Measurements from ENCODE around the gene OR52B6.
"Not testable (repeated sequence)": the region's sequence is repeated elsewhere in the genome, so short reads cannot be mapped to it uniquely, and the experiment has no call there.

Gene OR52B6

DNA sequence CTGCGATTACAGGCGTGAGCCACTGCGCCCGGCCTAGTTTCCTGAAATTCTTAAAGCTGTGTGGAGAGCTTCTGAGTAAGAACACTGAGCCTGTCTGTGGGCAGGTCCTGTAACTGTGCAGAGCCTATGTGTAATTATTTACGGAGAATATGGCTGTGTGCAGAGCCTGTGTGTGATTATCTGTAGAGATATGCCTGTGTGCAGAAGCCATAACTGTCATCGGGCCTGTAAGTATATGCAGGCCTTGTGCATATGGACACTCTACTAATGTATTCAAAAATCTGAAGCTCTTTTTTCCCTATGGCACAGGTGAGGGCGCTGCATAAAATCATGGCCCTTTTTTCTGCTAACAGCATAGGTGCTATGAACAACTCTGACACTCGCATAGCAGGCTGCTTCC is at the start of gene OR52B6:
Gene OR52B6 (plus strand): TSS at position 301 of the 400 bp plus-strand sequence. CDS start 0 bp downstream, at position 301.
- DNase-seq = no peak

DNA sequence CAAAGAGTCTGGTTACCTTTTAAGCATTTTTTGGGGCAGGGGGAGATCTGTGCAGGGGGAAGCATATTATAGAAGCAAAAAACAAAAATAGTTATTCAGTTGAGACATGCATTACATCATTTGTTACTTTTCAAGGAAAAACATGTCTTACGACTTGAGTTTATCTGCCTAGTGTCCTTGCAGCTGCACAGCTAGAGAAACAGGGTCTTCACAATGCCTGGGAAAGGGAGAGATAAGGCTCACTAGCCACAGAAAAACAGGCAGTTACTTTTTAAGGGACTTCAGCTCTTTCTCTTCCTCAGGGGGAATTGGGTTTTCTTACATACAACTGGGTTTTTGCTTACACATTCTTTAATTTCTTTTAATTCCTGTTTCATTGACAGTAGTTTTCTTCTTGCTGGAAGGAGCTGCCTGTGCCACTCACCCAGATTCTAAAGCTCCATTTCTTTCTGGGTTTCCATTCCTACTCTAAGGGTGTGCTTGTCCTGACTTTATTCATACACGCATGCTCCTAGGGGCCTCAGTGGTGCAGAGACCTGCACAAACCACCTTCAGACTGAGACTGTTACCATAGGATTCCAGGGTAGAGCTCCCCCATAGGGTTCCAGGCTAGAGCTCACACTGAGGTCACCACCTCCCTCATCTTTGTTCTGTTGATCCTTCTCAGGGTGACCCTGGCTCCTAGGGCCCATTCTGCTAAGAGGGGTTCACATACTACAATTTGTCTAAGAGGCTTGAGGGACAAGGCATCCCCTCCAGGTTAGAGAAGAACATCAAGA is 49.4 kb upstream of the OR52B6 start:
- no peak for DNase-seq

DNA sequence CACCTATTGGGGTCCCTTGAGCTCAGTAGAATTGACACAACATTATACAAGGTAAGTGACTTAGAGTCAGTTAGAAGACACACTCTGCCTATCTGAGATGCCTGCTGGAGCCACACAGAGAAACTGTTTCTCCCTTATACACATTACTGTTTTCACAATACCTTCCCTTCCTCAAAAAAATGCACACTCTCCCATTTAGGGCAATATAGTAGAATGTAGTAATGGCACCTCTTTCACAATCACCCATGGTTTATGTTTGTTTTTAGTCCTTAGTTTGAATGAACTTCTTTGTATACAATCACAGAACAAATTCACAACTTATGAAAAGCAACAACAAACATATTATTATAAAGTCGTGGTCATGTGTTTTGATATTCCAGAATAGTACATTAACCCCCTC is 46.6 kb upstream of the OR52B6 start:
- DNase-seq = no peak

- no peak for DNase-seq
Measured at GRCh38 chr11:5536482-5536881, 44.2 kb upstream of the OR52B6 start.

DNA sequence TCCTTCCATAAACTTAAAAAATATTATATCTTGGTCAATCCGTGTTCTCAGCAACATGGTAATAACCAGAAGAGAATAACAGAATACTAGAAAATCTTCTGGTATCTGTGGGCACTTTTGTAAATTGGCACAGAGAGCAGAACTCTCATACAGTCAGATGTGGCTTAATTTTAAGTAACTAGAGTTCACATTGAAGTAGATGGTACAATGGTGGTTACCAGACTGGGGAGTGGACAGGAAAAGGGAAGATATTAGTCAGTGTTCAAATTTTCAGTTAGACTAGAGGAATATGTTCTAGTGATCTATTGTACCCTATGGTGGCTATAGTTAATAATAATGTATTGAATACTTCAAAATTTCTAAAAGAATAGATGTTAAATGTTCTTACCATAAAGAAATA is 39.2 kb upstream of the OR52B6 start:
- no peak for DNase-seq

DNA sequence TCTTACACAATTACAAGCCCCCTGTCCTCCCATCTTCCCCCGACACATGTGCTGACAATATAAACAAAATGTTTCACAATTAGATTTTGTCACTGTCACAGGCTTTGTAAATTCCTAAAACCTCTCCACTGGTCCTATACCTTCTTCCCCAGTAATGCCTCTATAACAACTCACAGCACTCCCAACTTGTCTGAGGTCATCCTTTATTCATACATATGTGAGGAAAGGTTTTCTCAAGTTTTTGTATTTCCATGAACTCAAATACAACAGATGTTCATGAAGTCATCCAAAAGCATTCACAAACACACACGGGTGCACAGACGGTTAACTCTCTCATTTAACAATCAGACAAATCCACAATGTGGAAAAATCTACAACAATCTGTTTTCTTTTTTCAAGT is 34.2 kb upstream of the OR52B6 start:
- DNase-seq = no peak

GRCh38 chr11:5547982-5548381 is 32.7 kb upstream of the OR52B6 start:
- DNase-seq = no peak

GRCh38 chr11:5548440-5548839 is 32.2 kb upstream of the OR52B6 start, which contains the start of gene OR52H1:
OR52H1 (minus strand) TSS chr11:5548540; CDS start chr11:5545505, 3,035 bp downstream.
- no peak for DNase-seq

- no peak for DNase-seq
Measured at GRCh38 chr11:5550440-5551095, 30.1 kb upstream of the OR52B6 start.

- no peak for DNase-seq
Measured at GRCh38 chr11:5553343-5553742, 27.3 kb upstream of the OR52B6 start.

- DNase-seq = no peak
Measured at GRCh38 chr11:5556596-5557188, 24.0 kb upstream of the OR52B6 start.

DNA sequence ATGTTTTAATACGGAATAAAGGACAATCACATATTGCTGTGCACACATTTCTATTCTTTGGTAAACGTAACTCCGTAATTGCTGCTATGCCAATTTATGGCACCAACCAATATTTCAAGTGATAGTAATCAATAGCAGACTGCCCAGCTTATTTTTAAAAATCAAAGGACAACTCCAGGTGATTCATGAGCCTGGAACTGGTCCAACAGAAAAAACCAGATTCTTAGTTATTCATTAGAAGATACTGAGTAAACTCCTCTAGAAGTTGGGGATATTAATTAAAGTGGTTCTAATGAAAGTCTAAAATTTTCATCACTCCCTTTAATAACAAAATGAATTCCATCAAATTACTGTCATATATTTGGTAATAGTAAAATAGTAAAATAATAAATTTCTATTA is 22.9 kb upstream of the OR52B6 start:
- no peak for DNase-seq

DNA sequence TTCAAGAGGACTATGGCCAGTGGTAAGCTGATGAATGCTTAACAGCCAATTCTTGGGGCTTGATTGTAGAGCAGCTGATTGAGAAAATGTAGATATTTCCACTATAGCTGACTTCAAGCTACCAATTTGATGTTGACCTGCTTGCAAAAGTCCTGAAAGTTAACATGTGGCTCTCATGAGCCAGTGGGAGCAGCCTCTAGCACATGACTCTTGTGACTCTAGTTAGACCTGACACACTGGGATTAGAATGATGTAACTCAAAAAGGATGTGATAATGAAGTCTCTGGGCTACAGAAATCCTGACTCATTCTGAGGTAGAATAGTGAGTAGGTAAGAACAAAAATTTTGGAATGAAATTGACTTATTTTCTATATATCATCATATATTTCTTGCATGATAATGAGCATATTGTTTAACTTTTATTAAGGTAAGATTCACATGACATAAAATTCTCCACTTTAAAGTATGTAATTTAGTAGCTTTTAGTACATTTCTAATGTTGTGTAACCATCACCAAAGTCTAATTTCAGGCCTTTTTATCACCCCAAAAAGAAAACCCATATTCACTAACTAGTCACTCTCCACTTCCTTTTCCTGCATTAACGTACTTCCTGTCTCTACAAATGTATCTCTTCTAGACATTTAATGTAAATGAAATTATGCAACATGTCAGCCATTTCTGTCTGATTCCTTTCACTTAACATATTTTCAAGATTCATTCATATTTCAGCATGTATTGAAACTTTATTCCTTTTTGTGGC is 16.2 kb upstream of the OR52B6 start:
- no peak for DNase-seq

DNA sequence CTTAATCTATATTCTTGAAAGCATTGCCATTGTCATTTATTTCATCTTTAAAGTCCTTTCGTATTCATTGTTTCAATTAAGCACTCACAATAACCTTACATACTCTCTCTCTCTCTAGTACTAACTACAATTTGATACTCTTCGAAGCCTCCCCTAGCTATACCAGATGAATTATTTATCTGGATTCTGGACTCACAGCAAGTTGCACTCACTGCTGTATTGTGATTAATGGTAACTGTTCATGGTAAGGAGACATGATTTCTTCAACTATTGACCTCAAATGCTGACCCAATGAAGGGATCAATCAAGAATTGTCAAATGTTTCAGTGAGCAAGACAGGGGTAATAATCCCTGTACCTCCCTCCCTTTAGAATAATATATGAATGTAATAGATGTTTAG is 6.0 kb upstream of the OR52B6 start:
- no peak for DNase-seq

DNA sequence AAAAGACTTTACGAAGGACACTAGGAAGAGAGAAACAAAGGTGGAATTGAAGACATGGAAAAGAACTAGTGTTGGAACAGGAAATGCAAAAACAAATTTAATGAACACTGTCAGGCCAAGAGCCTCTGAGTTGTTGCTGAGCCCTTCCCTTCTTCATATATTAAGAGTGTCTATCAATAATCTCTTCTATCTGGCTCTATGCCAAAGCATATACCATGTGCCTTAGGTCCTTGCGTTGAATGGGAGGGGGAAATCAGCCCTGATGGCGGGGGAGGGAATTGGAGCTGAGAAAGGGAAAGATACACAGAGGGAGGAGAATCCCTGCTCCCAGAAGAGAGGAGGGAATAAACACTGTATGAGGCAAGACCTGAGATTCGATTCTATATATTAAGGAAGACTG is 5.5 kb upstream of the OR52B6 start:
- DNase-seq = no peak

- DNase-seq = no peak
Measured at GRCh38 chr11:5577101-5577500, 3.6 kb upstream of the OR52B6 start.

DNA sequence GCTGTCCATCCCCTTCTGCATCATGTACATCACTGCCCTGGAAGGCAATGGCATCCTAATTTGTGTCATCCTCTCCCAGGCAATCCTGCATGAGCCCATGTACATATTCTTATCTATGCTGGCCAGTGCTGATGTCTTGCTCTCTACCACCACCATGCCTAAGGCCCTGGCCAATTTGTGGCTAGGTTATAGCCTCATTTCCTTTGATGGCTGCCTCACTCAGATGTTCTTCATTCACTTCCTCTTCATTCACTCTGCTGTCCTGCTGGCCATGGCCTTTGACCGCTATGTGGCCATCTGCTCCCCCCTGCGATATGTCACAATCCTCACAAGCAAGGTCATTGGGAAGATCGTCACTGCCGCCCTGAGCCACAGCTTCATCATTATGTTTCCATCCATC is 337 bp downstream of the OR52B6 start:
- no peak for DNase-seq

DNA sequence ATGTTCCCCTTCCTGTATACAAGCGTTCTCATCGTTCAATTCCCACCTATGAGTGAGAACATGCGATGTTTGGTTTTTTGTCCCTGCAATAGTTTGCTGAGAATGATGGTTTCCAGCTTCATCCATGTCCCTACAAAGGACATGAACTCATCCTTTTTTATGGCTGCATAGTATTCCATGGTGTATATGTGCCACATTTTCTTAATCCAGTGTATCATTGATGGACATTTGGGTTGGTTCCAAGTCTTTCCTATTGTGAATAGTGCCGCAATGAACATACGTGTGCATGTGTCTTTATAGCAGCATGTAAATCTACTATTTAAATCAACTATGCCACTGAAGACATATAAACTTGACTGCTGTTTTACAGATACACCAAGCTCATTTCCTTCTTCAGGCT is 3.8 kb downstream of the OR52B6 start:
- DNase-seq = not testable (repeated sequence)

DNA sequence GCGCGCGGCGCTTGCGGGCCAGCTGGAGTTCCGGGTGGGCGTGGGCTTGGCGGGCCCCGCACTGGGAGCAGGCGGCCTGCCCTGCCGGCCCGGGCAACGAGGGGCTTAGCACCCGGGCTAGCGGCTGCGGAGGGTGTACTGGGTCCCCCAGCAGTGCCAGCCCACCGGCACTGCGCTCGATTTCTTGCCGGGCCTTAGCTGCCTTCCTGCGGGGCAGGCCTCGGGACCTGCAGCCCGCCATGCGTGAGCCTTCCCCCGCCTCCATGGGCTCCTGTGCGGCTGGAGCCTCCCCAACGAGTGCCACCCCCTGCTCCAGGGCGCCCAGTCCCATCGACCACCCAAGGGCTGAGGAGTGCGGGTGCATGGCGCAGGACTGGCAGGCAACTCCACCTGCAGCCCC is 9.2 kb downstream of the OR52B6 start:
- DNase-seq = not testable (repeated sequence)

DNA sequence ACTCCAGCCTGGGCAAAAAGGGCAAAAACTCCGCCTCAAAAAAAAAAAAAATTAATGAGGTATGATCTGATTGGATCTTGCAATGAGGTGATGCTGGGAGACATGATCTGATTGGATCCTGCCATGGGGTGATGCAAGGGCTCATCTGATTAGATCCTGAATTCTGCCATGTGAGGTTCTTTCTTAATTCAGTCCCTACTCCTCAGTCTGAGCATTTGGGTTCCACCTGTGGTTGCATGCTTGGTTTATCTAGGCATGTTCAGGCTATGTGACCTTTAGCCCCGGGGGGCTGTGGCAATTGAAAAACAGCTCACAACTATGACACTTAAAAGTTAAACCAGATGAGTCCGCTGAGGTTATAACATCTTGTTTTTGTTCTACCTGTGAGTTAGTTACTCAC is 10.9 kb downstream of the OR52B6 start:
- no peak for DNase-seq

- no peak for DNase-seq
Measured at GRCh38 chr11:5592615-5593014, 11.9 kb downstream of the OR52B6 start.

- no peak for DNase-seq
Measured at GRCh38 chr11:5593146-5593545, 12.5 kb downstream of the OR52B6 start.

DNA sequence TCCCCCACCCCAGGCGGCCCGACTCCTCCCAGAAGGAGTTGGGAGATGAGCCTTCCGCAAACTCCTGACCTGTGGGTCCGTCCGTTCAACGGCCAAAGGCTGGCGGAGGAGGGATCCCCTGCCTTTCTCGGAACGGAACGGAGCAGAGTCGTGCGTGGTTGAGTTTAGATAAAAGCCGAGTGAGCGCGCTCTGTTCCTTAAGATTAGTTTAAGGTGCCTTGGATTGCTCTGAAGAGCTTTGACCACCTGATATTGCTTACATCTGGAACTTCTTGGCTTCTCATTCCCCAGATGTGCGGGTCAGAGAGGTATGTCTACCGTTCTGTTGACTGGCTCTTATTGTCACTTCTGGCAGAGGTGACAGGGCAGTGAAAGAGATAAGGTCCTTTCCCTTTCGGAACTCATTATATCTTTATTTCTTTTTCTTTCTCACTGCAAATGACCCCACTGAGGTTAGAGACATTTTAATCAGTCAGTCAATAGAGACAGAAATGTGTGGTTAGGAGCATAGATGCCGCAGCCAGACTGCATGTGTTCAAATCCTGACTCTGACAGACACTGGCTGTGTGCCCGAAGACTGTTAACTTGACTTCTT is 16.0 kb downstream of the OR52B6 start, which contains the start of gene TRIM6:
Gene TRIM6 (plus strand): TSS at position 31 of the 595 bp plus-strand sequence. CDS start 261 bp downstream, at position 292.
- DNase-seq = peak; percentile 14
